Occipital lobe (tissue), 2 donors: ENCODE data around the gene TSHZ1. TPM values are rescaled to one million over a fixed set of nuclear protein-coding genes. Genes with fewer than 3 reads are reported as not detected.
"Not testable (repeated sequence)": the region's sequence is repeated elsewhere in the genome, so short reads cannot be mapped to it uniquely, and the experiment has no call there.

Source experiments
- DNase-seq: peaks from one replicate; lab custom pipeline; 2025; lab: John Stamatoyannopoulos, UW
- total RNA-seq: library from RNA; depleted of rRNA; stranded (reverse); fragments of >200 nt; gene quantifications from one replicate; pipeline ENCODE4 v1.2.3, GENCODE V29; 2014

Gene TSHZ1
- total RNA-seq, 1 donor from 2014 or later = 4.1 TPM

DNA sequence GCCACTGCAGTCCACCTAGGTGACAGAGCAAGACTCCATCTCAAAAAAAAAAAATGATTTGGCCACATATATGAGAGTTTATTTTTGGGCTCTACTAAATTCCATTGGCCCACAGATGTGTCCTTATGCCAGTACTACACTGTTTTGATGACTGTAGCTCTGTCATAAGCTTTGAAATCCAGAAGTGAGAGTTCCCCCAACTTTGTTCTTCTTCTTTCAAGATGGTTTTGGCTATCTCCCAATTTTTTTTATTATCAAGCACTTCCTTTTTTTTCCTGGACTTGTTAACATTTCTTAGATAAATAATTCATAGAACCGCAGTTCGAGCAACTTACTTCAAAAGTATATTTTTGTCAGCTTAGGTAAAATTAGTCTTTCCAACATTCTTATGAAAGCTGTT, 96.9 kb downstream of the TSHZ1 start:
- DNase-seq = no peak

DNA sequence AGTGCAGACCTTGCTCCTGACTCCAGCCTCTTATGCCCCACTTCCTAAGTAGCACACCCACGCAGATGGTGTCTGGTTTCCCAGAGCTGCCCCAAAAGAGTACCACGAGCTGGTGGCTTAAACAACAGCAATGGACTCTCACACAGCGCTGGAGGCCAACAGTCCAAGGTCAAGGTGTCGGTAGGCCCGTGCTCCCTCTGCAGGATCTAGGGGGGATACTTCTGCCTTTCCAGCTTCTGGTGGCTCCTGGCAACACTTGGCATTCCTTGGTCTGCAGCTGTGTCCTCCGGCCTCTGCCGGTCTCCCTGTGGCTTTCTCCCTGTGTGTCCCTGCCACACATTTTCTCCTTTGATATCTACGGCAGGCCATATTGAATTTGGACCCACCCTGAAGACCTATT, 99.0 kb downstream of the TSHZ1 start:
- DNase-seq = no peak

DNA sequence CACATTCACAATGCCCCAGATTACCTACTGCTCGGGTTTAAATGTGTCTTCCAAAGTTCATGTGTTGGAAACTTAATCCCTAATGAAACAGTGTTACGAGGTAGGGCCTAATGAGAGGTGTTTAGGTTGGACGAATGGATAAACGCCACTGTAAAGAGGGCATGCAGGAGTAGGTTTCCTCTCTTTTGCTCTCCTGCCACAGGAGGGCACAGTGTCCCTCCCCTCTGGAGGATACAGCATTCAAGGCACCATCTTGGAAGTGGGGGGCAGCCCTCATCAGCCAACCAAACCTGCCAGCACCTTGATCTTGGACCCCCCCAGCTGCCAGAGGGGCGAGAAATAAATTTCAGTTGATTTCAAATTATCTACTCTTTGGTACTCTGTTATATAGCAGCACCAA, 103.5 kb downstream of the TSHZ1 start:
- no peak for DNase-seq

DNA sequence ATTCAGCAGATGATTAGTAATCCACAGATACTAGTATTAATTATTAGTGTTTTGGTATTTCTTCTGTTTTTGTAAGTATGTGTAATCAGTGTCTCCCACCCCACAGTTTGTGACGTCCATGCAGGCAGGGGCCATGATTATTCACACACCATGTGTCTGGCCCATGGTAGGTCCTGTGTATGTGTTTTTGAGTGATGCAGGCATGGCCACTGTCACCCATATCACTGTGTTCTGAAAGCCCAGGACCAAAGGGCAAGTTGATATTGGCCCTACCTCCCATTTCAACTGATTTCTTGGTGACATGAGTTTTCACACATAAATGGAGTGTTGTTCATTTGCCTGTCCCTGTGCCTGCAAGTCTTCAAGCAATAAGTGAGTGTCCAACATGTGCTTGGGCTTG, 104.0 kb downstream of the TSHZ1 start:
- no peak for DNase-seq

DNA sequence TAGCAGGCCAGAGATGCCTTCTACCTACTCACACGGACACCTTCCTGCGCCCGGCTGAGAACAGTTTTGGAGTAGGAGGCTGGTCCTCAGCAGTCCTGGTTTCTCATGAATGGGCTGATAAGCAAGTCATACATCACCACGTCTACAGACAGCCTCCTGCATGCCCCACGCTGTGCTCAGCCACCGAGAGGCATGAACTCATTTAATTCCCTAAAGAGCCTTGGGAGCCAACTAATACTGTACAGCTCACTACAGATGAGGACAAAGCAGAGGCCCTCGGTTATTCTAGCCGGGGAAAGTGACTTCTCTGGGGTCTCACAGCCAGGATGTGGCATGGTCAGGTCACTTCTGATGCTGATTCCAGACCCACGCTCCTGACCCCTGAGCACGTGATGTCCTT, 105.6 kb downstream of the TSHZ1 start:
- DNase-seq = no peak

DNA sequence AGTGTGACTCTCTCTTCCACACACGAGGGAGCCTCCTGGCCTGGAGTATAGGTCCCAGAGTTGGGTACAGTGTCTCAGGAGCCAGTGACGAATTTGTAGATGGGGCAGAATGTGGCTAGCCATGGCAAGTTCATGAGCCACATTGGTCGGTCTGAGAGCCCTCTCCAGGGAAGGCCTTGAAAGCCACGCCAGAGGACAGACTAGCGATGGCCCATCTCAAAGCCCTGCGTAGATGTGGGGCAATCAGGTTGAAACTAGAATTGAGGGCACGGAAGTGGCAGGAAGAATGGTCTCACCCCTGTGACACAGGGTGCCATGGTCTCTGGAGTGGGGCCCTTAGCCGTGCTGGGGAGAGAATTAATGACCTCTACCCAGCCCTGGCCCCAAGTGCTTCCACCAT, 106.2 kb downstream of the TSHZ1 start:
- DNase-seq = no peak

DNA sequence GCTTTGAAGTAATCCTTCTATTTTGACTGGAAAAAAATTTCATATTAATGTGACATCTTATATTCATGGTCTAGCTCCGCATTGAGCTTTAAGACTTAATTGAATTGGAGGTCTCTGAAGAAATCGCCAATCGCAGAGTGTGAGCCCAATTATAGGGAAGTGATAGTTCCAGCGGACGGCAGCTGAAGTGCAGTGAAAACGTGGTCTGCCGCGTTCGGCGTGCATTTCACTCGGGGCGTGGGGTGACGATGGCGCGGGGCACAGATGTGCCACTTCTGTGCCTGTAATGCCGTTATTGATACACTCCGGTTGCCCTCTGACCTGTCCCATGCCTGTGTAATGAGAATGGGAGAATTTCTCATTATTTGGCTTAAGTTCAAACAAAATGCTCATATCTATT, 106.7 kb downstream of the TSHZ1 start:
- DNase-seq = no peak

DNA sequence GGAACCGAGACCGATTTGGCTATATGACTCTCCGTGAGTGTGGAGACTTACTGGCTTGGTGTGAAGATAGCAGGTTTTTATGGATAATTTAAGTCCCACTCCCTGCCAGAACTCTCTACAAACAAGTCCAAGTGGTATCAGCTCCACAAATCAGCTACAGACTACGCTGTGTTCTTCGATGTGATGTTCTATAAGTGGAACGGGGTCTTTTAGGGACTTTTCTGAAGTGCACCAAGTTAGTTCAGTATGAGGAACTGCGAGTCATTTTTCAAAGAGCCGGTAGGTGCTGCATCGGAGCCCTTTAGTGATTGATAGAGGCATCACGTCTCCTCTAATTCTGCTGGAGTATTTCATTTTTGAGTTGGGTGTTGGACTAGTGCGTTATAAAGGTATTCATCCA, 107.1 kb downstream of the TSHZ1 start:
- no peak for DNase-seq

DNA sequence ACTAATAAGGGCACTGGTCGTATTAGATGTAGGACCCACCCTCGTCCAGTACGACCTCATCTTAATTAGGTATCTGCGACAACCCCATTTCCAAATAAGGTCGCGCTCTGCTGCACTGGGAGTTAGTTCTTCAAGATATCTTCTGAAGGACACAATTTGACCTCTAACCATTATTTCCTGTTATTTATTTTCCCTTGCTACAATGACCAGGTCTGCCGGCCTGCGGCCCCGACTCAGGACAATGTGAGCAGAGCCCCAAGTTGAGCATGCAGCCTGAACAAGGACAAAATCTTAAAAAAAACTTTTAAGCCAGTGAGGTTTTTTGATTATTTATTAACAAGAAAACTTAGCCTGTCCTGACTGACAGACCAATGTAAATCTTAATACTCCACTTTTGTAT, 109.3 kb downstream of the TSHZ1 start:
- DNase-seq = no peak

DNA sequence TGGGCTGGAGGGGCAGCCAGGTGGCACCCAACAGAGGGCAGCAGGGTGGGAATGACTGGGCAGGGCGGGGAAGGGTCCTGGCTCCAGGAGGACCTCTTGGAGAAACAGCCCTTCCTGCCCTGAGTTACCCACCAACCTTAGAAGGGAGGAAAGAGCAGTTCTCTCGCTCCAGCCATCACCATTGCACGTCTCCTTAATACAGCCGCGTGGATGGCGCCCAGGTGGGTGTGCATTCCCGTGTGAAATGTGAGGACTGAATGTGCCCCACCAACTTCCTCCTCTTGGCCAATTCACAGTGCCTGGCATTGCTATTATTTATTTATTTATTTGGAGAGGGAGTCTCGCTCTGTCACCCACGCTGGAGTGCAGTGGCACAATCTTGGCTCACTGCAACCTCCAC, 109.9 kb downstream of the TSHZ1 start:
- no peak for DNase-seq

DNA sequence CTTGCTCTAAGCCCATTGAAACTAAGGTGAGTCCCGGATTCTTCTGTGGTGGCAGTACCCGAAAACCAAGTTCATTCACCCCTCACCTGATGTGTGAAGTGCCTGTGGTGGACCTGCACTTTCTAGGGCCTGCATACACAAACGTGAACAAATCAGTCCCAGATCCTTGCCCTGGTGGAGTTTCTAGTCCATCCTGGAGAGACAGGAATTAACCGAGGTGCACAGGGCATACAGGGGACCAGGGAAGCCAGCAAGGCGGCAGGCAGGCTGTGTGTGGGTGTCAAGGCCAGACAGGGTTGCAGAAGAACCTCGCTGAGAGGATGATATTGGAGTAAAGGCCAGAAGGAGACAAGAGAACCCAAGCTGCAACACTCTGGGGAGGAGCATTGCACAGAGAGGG, 110.8 kb downstream of the TSHZ1 start:
- no peak for DNase-seq

DNA sequence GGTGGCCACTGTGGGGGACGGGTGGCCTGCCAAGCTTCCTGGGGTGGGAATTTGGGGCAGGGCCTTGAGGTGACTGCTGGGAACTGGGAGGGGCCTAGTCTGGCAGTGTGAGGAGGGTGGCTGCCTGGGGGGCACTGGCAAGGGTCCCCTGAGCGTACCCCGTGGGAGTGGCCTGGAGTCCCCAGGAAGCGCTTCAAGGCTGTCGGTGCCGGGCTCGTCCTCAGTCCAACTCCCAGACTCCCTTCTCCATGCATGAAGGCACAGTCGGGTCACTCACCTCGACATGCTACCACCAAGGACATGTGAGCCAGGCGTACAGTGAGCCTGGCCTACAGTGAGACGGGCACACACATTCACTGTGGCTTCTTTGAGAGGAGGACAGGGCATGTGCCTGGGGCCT, 111.6 kb downstream of the TSHZ1 start:
- DNase-seq = no peak

DNA sequence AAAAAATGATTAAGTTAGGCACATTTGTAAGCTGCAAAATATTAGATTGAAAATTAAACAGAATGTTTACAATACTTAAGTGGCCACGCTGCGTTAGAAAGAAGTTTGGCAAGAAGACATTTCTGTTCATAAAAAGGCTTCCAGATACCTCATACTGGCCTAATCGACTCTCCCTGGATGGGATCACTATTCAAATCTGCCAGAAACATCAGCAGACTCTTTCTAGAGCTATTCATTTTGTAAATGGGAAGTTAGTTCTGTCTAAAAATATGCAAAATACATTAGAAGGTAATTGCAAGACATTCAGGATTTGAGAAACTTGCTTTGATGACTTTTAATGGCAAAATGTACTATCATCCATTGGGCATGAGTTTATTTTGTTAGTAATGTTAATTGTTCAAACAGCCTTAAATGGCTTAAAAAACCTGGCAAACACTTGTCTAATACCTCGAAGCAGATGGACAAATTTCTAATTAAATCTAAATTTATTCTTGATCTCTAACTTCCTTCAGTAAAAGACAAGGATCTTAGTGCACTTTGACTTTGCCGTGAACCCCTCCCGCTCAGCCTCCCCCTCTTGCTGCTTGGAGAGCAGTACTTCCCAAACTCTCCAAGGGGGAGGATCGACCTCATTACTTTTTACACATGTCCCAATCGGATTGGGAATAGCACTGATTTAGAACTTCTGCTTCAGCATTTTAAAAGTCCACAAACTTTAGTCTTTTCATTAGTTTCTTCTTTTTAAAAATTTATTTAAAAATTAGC, 113.4 kb downstream of the TSHZ1 start:
- no peak for DNase-seq

DNA sequence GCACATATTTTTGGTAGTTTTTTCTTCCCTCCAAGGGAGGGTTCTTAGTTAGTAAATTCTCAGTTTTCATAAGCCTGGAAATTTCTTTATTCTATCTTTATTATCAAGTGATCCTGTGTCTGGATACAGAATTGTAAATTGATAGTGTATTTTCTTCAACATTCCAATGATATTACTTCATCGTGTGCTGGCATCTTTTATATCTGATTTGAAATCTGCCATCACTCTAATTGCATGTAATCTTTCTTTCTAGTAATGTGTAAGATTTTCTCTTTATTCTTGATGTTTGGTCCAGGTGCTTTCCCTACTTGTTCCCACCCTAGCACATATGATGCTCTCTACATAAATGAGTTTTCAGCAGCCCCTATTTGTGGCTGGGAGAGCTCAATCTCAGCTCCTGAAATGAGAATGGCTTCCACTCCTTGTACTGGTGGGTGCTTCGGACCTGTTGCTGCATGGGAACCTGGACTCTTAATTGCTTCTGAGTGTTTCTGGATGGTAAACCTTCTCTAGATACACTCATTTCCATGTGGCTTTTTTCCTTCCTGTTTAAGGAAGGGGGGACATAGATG, 114.2 kb downstream of the TSHZ1 start:
- DNase-seq = no peak

DNA sequence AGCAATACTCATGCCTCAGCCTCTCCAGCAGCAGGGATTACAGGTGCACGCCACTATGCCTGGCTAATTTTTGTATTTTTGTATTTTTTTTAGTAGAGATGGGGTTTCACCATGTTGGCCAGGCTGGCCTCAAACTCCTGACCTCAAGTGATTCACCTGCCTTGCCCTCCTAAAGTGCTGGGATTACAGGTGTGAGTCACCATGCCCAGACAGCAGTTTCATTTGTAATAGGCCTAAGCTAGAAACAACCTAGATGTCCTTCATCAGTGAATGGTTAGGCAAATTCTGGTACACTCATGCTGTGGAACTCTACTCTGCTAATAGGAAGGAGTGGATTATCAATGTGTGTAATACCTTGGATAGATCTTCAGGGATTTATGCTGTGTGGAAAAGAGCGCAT, 119.2 kb downstream of the TSHZ1 start:
- DNase-seq = not testable (repeated sequence)

DNA sequence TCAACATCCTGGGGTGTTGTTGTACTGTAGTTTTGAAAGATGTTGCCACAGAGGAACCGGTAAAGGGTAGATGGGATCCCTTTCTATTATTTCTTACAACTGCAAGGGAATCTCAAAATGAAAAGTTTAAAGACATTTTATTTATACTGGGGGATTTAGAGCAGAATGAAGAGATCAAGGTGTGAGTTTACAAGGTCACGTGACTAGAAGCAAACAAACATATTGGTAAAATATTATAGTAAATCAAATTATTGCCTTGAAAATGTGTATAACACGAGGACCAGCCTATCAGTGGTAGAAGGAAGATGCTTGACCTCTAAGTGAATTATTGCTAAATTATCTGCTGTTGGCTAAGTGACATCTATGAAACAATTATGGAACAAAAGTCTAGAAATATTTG, 119.7 kb downstream of the TSHZ1 start:
- DNase-seq = no peak

DNA sequence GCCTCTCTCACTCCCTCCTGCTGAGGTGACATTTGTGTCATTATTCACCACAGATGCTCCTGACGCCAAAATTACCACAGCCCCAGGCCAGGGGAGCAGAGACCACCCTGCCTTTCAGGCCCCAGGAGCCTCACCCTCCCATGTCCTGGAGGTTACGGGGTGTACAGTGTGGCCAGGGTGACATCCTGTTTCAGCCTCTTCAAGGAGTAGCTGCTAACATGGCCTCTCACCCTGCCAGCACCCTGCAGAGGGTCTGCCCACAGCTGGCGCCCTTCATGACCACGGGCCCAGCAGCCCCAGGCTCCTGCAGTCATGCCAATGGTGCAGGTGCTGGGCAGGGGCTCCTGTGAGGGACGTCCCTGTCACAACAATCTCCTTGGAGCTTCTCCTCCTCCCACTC, 124.3 kb downstream of the TSHZ1 start:
- DNase-seq = no peak

DNA sequence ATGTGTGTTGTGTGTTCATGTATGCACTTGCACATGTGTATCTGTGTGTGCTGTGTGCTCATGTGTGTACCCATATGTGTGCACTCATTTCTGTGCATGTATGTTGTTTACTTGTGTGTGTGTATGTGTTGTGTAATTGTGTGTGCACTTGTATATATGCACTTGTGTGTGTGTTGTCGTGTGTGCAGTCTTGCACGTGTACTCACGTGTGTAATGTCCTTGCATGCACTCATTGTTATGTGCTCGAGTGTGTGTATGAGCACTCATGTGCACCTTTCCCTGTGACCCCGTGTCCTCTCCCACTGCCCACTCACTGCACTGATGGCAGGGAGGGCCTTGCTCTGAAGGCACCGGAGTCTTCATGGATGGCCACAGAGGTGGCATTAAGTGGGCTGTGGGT, 124.9 kb downstream of the TSHZ1 start:
- DNase-seq = no peak

DNA sequence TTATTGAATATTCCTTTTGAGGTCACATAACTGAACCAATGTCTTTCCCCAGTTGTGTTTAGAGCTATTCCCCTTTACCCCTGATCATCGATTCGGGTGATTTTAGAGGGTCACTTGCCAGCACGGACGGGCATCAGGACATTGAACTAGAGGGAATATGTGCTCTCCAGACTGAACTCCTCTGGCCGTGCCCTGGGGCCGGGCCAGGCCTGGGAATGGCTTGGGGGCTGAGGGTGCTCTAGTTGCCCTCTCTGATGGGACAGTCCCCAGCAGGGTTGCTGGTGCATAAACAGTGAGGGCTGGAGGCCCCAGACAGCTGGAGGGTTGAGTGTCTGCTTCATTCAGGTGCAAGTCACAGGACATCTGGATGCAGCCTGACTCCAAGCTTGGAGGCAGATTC, 126.2 kb downstream of the TSHZ1 start:
- DNase-seq = no peak

DNA sequence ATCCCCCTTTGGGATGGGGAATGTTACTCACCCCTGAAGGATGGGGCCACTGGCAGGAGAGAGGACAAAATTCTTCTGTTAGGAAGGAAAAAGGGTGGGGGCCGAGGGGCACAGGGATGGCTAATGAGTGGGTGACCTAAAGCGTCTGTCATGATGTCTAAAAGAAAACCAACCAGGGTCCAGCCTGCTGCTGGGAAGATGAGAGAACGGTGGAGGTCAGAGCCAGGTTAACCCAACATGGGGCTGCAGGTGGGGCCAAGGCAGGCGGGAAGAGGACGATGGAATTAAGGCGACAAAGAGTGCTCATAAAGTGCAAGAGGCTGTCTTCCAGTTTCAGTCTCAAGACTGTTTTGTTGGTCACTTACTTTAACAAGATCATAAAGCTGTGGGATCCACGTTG, 126.8 kb downstream of the TSHZ1 start:
- DNase-seq = no peak

DNA sequence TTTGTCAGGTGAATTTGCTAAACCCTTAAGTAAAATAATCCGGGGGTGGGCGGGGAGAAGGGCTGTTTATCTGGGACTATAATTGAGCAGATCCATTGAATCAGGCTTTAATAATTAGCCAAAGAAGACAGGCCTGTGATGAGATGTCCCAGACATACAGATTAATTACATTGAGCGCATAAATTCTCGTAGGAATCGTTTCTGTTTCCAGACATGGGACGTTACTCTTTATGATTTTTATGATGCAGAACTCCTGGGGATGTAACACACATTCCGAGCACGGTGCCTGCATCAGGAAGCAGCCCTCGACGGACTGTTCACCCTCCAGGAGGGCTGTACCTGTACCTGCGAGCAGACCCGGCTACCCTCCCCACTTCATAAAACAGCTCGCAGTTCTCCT, 128.0 kb downstream of the TSHZ1 start:
- DNase-seq = no peak
